Ectodermal cell (in vitro differentiated cells): ENCODE results near the gene MAEA.

Source experiments
- H3K27ac ChIP-seq: 2 replicates; pipeline ENCODE4 v1.7.0; 2013; ENCODE audit warnings: mild to moderate bottlenecking, low read depth, low read length; ENCODE audit not compliant: insufficient read depth, poor library complexity, severe bottlenecking
- H3K27me3 ChIP-seq: 2 replicates; pipeline ENCODE4 v1.7.0; 2013; ENCODE audit warnings: mild to moderate bottlenecking, low read length; ENCODE audit not compliant: insufficient read depth, control insufficient read depth, poor library complexity, severe bottlenecking
- H3K36me3 ChIP-seq: one replicate; pipeline ENCODE4 v1.7.0; 2013; ENCODE audit warnings: low read length; ENCODE audit not compliant: control insufficient read depth, insufficient read depth
- H3K4me1 ChIP-seq: one replicate; pipeline ENCODE4 v1.7.0; 2013; ENCODE audit warnings: low read length; ENCODE audit not compliant: control insufficient read depth, insufficient read depth
- H3K4me3 ChIP-seq: 2 replicates; pipeline ENCODE4 v1.7.0; 2013; ENCODE audit warnings: low read depth, low read length, control low read depth; ENCODE audit not compliant: insufficient read depth
- H3K9me3 ChIP-seq: 2 replicates; pipeline ENCODE4 v1.7.0; 2013; ENCODE audit warnings: mild to moderate bottlenecking, low read length, moderate library complexity; ENCODE audit not compliant: control insufficient read depth
- WGBS, 2 experiments: methylation state at CpG; one replicate each; pipeline ENCODE4 v1.1.7; 2013; ENCODE audit warnings: missing lambda C conversion rate in 2 of 2; 5-methylcytosine and 5-hydroxymethylcytosine counted together

Gene MAEA

GRCh38 chr4:1337376-1337831, 47.7 kb downstream of the MAEA start:
- peaks cover 41% of the 10 kb centered on the region for H3K36me3 ChIP-seq
- H3K9me3 ChIP-seq, result no peaks in the 10 kb centered on the region
- no peaks in the 10 kb centered on the region for H3K4me1 ChIP-seq
- H3K27me3 ChIP-seq, result no peaks in the 10 kb centered on the region
- 84% methylated on average over 11 of the region's 11 CpGs for WGBS, 2 experiments
- no peak overlapping the region for H3K4me3 ChIP-seq
- H3K27ac ChIP-seq, result no peak overlapping the region

- Histone ChIP-seq H3K27ac (no peak overlapping the region), H3K36me3 (peaks cover 41% of the 10 kb centered on the region), H3K4me3 (no peak overlapping the region), H3K27me3 (no peaks in the 10 kb centered on the region), H3K4me1 (no peaks in the 10 kb centered on the region), H3K9me3 (no peaks in the 10 kb centered on the region)
- 96 to 97% methylated on average over 41 of the region's 41 CpGs for WGBS, 2 experiments
These were observed 48.5 kb downstream of the MAEA start for GRCh38 chr4:1337951-1338751.

GRCh38 chr4:1338752-1339414, 49.2 kb downstream of the MAEA start:
- H3K4me1 ChIP-seq, result no peaks in the 10 kb centered on the region
- WGBS, 2 experiments, result 97% methylated on average over 38 of the region's 38 CpGs

GRCh38 chr4:1339489-1339888, 49.8 kb downstream of the MAEA start:
- no peak overlapping the region for H3K27ac ChIP-seq
- H3K27me3 ChIP-seq, result no peaks in the 10 kb centered on the region
- H3K4me3 ChIP-seq, result no peak overlapping the region
- WGBS, 2 experiments, result 97% methylated on average over 38 of the region's 38 CpGs
- H3K4me1 ChIP-seq, result no peaks in the 10 kb centered on the region
- H3K9me3 ChIP-seq, result no peaks in the 10 kb centered on the region
- H3K36me3 ChIP-seq, result peaks cover 39% of the 10 kb centered on the region

More at GRCh38 chr4:1338752-1339414, 49.2 kb downstream of the MAEA start:
- H3K9me3 ChIP-seq, result no peaks in the 10 kb centered on the region
- no peak overlapping the region for H3K27ac ChIP-seq
- peaks cover 41% of the 10 kb centered on the region for H3K36me3 ChIP-seq
- no peak overlapping the region for H3K4me3 ChIP-seq
- H3K27me3 ChIP-seq, result no peaks in the 10 kb centered on the region

- Histone ChIP-seq H3K27me3 (no peaks in the 10 kb centered on the region), H3K27ac (no peak overlapping the region), H3K36me3 (peaks cover 31% of the 10 kb centered on the region), H3K4me3 (no peak overlapping the region), H3K4me1 (no peaks in the 10 kb centered on the region), H3K9me3 (no peaks in the 10 kb centered on the region)
- 92 to 93% methylated on average over 29 of the region's 29 CpGs for WGBS, 2 experiments
These were observed 50.6 kb downstream of the MAEA start for GRCh38 chr4:1340181-1340747.

GRCh38 chr4:1340861-1341260, 51.2 kb downstream of the MAEA start:
- no peak overlapping the region for H3K27ac ChIP-seq
- H3K4me1 ChIP-seq, result no peaks in the 10 kb centered on the region
- no peaks in the 10 kb centered on the region for H3K9me3 ChIP-seq
- 96% methylated on average over 20 of the region's 20 CpGs for WGBS, 2 experiments
- H3K4me3 ChIP-seq, result no peak overlapping the region
- H3K27me3 ChIP-seq, result no peaks in the 10 kb centered on the region
- H3K36me3 ChIP-seq, result peaks cover 31% of the 10 kb centered on the region

- no CpG with 5 or more reads among the region's 1 CpG for WGBS, 2 experiments
- no peaks in the 10 kb centered on the region for H3K9me3 ChIP-seq
- no peak overlapping the region for H3K27ac ChIP-seq
- peaks cover 25% of the 10 kb centered on the region for H3K36me3 ChIP-seq
- no peaks in the 10 kb centered on the region for H3K4me1 ChIP-seq
- H3K4me3 ChIP-seq, result no peak overlapping the region
- H3K27me3 ChIP-seq, result no peaks in the 10 kb centered on the region
These were observed 52.3 kb downstream of the MAEA start for GRCh38 chr4:1342003-1342402.

- WGBS, 2 experiments, result 84 to 85% methylated on average over 12 of the region's 12 CpGs
- Histone ChIP-seq H3K27ac (no peak overlapping the region), H3K4me3 (no peak overlapping the region), H3K36me3 (peaks cover 10% of the 10 kb centered on the region), H3K27me3 (no peaks in the 10 kb centered on the region), H3K4me1 (no peaks in the 10 kb centered on the region), H3K9me3 (no peaks in the 10 kb centered on the region)
These were observed 55.0 kb downstream of the MAEA start for GRCh38 chr4:1344696-1345095.

GRCh38 chr4:1345903-1346780, 56.5 kb downstream of the MAEA start:
- peak overlapping the region; percentile 68 for H3K4me3 ChIP-seq
- 1% methylated on average over 76 of the region's 76 CpGs for WGBS, 2 experiments
- H3K36me3 ChIP-seq, result no peaks in the 10 kb centered on the region

More at GRCh38 chr4:1345903-1346780, 56.5 kb downstream of the MAEA start:
- peak overlapping the region; percentile 65 for H3K27ac ChIP-seq
- no peaks in the 10 kb centered on the region for H3K27me3 ChIP-seq
- no peaks in the 10 kb centered on the region for H3K4me1 ChIP-seq
- H3K9me3 ChIP-seq, result no peaks in the 10 kb centered on the region
